ENCODE data around the gene FIBIN. TPM values are rescaled to one million over a fixed set of nuclear protein-coding genes. Genes with fewer than 3 reads are reported as not detected.

FIBIN gene
- total and polyA plus RNA-seq, 2 donors (not counting 3 experiments of a cell fraction or from before 2014, with no cell fraction given), result not detected

DNA sequence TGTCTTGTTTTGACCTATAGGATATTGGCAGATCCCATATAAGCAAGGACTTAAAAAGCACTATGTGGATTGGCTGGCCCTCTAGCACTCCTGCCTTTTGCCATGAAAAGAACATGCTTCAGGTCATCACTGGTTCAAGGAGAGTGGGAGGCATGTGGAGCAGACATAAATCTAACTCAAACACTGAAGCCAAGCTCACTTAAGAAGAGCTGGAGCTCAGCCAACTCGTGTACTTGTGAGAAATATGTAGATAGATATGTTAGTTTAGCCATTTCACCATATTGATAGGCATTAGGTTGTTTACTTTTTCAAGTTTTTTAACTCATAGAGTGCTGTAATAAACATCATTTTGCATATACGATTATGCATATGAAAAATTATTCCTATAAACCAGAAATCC lies 26.8 kb downstream of the FIBIN start:
- CTCF ChIA-PET, result no interaction called here
- Histone ChIP-seq H3K27me3 (ENCODE audit: control insufficient read depth in 2 of 2, insufficient read depth in 2 of 2, low read length in 2 of 2) (no peaks in the 10 kb centered on the region), H4K20me1 (replicated peaks; ENCODE audit: control insufficient read depth, extremely low read depth, insufficient read depth, low read length) (no peaks in the 10 kb centered on the region), H2AFZ (ENCODE audit: low read depth, low read length) (no peak overlapping the region), H3K9me1 (replicated peaks; ENCODE audit: control insufficient read depth, extremely low read depth, insufficient read depth, low read length) (no peaks in the 10 kb centered on the region), H3K4me2 (ENCODE audit: insufficient read depth, low read length) (no peak overlapping the region), H3K9me3 (replicated peaks; ENCODE audit: control insufficient read depth, insufficient read depth, low read length) (no peaks in the 10 kb centered on the region), H3K27ac (ENCODE audit: insufficient read depth, low read depth, low read length) (no peak overlapping the region), H3K79me2 (ENCODE audit: control insufficient read depth, insufficient read depth, low read length) (no peaks in the 10 kb centered on the region), H3K36me3 (ENCODE audit: control insufficient read depth in 2 of 2, extremely low read depth in 1 of 2, insufficient read depth in 2 of 2, low read length in 2 of 2) (no peaks in the 10 kb centered on the region), H3K9ac (replicated peaks; ENCODE audit: extremely low read depth, insufficient read depth, low read length) (no peak overlapping the region), H3K4me3 (replicated peaks in 1 of 3; ENCODE audit: insufficient read depth in 1 of 3, low read depth in 1 of 3, low read length in 3 of 3) (no peak overlapping the region), H3K4me1 (ENCODE audit: control insufficient read depth, extremely low read depth, insufficient read depth, low read length) (no peaks in the 10 kb centered on the region)
- DNase-seq (ENCODE audit: low read depth, low spot score), result no peak
- POLR2A ChIA-PET, result no interaction called here
- no peak for FAIRE-seq
- intact Hi-C loops (cut with micrococcal nuclease), result no loop called here
- no TSS peak for BruUV-seq (replicated peaks)
- dilution Hi-C loops (cut with MboI; ENCODE audit: extremely low pct_ligation_motif_present, low sequenced_read_pairs), result no loop called here
- TF ChIP-seq, protein P1, sequence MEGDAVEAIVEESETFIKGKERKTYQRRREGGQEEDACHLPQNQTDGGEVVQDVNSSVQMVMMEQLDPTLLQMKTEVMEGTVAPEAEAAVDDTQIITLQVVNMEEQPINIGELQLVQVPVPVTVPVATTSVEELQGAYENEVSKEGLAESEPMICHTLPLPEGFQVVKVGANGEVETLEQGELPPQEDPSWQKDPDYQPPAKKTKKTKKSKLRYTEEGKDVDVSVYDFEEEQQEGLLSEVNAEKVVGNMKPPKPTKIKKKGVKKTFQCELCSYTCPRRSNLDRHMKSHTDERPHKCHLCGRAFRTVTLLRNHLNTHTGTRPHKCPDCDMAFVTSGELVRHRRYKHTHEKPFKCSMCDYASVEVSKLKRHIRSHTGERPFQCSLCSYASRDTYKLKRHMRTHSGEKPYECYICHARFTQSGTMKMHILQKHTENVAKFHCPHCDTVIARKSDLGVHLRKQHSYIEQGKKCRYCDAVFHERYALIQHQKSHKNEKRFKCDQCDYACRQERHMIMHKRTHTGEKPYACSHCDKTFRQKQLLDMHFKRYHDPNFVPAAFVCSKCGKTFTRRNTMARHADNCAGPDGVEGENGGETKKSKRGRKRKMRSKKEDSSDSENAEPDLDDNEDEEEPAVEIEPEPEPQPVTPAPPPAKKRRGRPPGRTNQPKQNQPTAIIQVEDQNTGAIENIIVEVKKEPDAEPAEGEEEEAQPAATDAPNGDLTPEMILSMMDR (IDR thresholded peaks at IDR 0.05; ENCODE audit: extremely low read depth in 1 of 2, insufficient read depth in 1 of 2, low read depth in 1 of 2, low read length in 2 of 2), result no peak
- TF ChIP-seq FOS (IDR thresholded peaks at IDR 0.05; ENCODE audit: borderline replicate concordance, insufficient read depth, low read length) (no peak), GATA2 (IDR thresholded peaks at IDR 0.05; ENCODE audit: insufficient read depth, insufficient read length, low read depth, low read length) (no peak), POLR2AphosphoS5 (IDR thresholded peaks at IDR 0.05; ENCODE audit: insufficient read depth, low read depth, low read length) (no peak), JUN (IDR thresholded peaks at IDR 0.05; ENCODE audit: borderline replicate concordance, insufficient read depth, insufficient read length, low read depth) (no peak)

DNA sequence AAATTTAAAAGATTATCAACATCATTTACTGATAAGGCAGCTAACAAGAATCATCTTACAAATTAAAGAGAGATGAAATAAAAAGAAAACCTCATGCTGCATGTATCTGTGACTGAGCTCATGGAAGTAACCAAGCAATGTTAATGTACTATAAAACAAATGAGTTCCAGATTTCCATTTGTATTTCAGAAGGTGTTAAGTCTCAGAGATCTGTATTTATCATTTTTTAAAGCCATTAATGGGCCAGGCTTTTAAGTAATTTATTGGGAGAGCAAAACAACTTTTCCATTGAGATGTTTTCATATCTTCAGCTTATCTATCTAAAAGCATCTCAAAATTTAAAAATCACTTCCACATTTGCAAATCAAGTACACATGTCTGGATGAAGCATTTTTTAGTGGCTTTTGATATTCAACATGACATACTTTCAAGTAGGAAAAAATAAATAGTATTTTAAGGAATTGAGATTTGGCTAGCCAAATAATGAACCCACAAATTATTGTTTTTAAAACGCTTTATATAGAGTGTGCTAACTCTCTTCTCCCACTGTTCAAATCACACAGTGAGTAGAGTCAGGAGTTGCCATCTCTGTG lies 28.8 kb downstream of the FIBIN start:
- Histone ChIP-seq H3K9me3 (replicated peaks; ENCODE audit: control insufficient read depth, insufficient read depth, low read length) (no peaks in the 10 kb centered on the region), H3K4me3 (replicated peaks in 1 of 3; ENCODE audit: insufficient read depth in 1 of 3, low read depth in 1 of 3, low read length in 3 of 3) (no peak overlapping the region), H3K27ac (ENCODE audit: insufficient read depth, low read depth, low read length) (no peak overlapping the region), H3K4me1 (ENCODE audit: control insufficient read depth, extremely low read depth, insufficient read depth, low read length) (no peaks in the 10 kb centered on the region), H3K27me3 (ENCODE audit: control insufficient read depth in 2 of 2, insufficient read depth in 2 of 2, low read length in 2 of 2) (no peaks in the 10 kb centered on the region), H3K79me2 (ENCODE audit: control insufficient read depth, insufficient read depth, low read length) (no peaks in the 10 kb centered on the region), H3K9me1 (replicated peaks; ENCODE audit: control insufficient read depth, extremely low read depth, insufficient read depth, low read length) (no peaks in the 10 kb centered on the region), H2AFZ (ENCODE audit: low read depth, low read length) (no peak overlapping the region), H3K9ac (replicated peaks; ENCODE audit: extremely low read depth, insufficient read depth, low read length) (no peak overlapping the region), H3K4me2 (ENCODE audit: insufficient read depth, low read length) (no peak overlapping the region), H3K36me3 (ENCODE audit: control insufficient read depth in 2 of 2, extremely low read depth in 1 of 2, insufficient read depth in 2 of 2, low read length in 2 of 2) (no peaks in the 10 kb centered on the region), H4K20me1 (replicated peaks; ENCODE audit: control insufficient read depth, extremely low read depth, insufficient read depth, low read length) (no peaks in the 10 kb centered on the region)
- dilution Hi-C loops (cut with MboI; ENCODE audit: extremely low pct_ligation_motif_present, low sequenced_read_pairs), result no loop called here
- CTCF ChIA-PET, result no interaction called here
- POLR2A ChIA-PET, result no interaction called here
- no peak for FAIRE-seq
- intact Hi-C loops (cut with micrococcal nuclease), result no loop called here
- TF ChIP-seq, protein P2, sequence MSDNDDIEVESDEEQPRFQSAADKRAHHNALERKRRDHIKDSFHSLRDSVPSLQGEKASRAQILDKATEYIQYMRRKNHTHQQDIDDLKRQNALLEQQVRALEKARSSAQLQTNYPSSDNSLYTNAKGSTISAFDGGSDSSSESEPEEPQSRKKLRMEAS (IDR thresholded peaks at IDR 0.05; ENCODE audit: insufficient read depth, insufficient read length), result no peak
- no peak for TF ChIP-seq EZH2 (IDR thresholded peaks at IDR 0.05; ENCODE audit: borderline replicate concordance, low read depth, low read length, severe bottlenecking)
- TF ChIP-seq GATA2 (IDR thresholded peaks at IDR 0.05; ENCODE audit: insufficient read depth, insufficient read length, low read depth, low read length), result no peak
- TF ChIP-seq MYC (IDR thresholded peaks at IDR 0.05; ENCODE audit: low read depth, low read length), result no peak
- TF ChIP-seq POLR2A (IDR thresholded peaks at IDR 0.05; ENCODE audit: low read depth, low read length), result no peak
- TF ChIP-seq, protein P1 (IDR thresholded peaks at IDR 0.05; ENCODE audit: extremely low read depth in 1 of 2, insufficient read depth in 1 of 2, low read depth in 1 of 2, low read length in 2 of 2), result no peak
- TF ChIP-seq POLR2AphosphoS5 (IDR thresholded peaks at IDR 0.05; ENCODE audit: insufficient read depth, low read depth, low read length), result no peak
- TF ChIP-seq FOS (IDR thresholded peaks at IDR 0.05; ENCODE audit: borderline replicate concordance, insufficient read depth, low read length), result no peak
- no peak for TF ChIP-seq JUN (IDR thresholded peaks at IDR 0.05; ENCODE audit: borderline replicate concordance, insufficient read depth, insufficient read length, low read depth)
- no TSS peak for BruUV-seq (replicated peaks)
- DNase-seq (ENCODE audit: low read depth, low spot score), result no peak

Data from endothelial cell of umbilical vein (primary cell).